Measurements from ENCODE around the gene CENPX.

DNA sequence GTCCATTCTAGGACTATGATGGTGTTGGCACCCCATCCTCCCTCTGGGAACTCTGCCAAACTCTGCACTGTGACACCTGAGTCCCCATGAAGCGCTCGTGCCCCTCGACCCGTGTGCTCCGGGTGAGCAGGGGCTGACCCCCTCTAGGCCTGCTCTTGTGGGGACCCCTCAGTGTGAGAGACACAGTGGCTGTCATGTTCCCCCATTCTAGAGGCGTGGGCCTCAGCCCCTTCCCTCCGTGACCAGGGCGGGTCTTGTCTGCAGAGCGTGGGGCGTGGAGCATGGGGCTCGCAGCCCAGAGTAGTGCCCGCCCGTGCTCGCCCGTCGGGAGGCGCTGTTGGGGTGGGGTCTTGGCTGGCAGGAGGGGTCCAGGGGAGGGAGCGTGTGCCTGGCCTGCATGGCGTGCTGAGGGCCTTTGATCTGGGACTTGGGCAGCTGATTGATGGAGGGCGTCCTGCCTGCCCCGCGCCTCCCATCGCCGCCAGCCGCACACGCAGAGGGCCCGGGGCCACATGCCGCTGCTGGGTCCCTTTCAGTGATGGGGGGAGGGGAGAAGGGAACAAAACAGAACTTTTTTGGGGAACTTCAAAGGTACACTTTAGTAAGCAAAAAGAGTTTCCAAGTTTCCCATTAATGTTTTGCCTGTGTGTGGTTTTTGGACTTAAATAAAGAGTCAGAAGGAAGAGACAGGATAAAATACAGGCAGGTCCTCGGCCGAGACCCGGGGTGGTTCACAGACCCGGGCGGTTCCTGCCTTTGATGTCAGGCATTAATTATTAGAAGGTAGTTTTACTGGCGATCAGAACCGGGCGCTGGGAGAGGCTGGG lies 22.5 kb downstream of the CENPX start:
- TF ChIP-seq ZNF565 (CRISPR knock-in tag; conservative IDR thresholded peaks at IDR 0.05; ENCODE audit: low read depth) (no peak), RARB (CRISPR knock-in tag; IDR thresholded peaks at IDR 0.05) (no peak), CSDC2 (CRISPR knock-in tag; IDR thresholded peaks at IDR 0.05) (no peak), SNAI2 (CRISPR knock-in tag; IDR thresholded peaks at IDR 0.05) (no peak), ZNF8 (CRISPR knock-in tag; IDR thresholded peaks at IDR 0.05) (no peak), TSHZ2 (CRISPR knock-in tag; IDR thresholded peaks at IDR 0.05) (no peak), ZFP30 (CRISPR knock-in tag; IDR thresholded peaks at IDR 0.05) (no peak), TCF4 (CRISPR knock-in tag; IDR thresholded peaks at IDR 0.05; ENCODE audit: borderline replicate concordance) (no peak)
- TF ChIP-seq, protein P1, sequence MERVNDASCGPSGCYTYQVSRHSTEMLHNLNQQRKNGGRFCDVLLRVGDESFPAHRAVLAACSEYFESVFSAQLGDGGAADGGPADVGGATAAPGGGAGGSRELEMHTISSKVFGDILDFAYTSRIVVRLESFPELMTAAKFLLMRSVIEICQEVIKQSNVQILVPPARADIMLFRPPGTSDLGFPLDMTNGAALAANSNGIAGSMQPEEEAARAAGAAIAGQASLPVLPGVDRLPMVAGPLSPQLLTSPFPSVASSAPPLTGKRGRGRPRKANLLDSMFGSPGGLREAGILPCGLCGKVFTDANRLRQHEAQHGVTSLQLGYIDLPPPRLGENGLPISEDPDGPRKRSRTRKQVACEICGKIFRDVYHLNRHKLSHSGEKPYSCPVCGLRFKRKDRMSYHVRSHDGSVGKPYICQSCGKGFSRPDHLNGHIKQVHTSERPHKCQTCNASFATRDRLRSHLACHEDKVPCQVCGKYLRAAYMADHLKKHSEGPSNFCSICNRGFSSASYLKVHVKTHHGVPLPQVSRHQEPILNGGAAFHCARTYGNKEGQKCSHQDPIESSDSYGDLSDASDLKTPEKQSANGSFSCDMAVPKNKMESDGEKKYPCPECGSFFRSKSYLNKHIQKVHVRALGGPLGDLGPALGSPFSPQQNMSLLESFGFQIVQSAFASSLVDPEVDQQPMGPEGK (CRISPR knock-in tag; IDR thresholded peaks at IDR 0.05; ENCODE audit: borderline replicate concordance): no peak
